Osteoblast (primary cell): ENCODE results near the gene TMEM94. TPM values are rescaled to one million over a fixed set of nuclear protein-coding genes. Genes with fewer than 3 reads are reported as not detected.
A peak's percentile ranks its signal among the peaks of the same experiment; 100 is the strongest.

ENCODE experiments used
- DNase-seq: peaks from one replicate; pipeline ENCODE4 v3.0.0; 2011; ENCODE audit warnings: low spot score, mixed read lengths; ENCODE audit not compliant: insufficient read length; ENCODE audit errors: missing footprints
- H2AFZ ChIP-seq: 2 replicates; pipeline ENCODE4 v1.6.0; 2011; ENCODE audit warnings: mild to moderate bottlenecking, low read length
- H3K27ac ChIP-seq: 2 replicates; pipeline ENCODE4 v1.5.1; 2011; ENCODE audit warnings: mild to moderate bottlenecking, low read depth, low read length, moderate library complexity
- H3K27me3 ChIP-seq: 2 replicates; pipeline ENCODE4 v1.6.0; 2012; ENCODE audit warnings: mild to moderate bottlenecking, control low read depth, inconsistent platforms, low read length, moderate library complexity; ENCODE audit not compliant: insufficient read depth
- H3K36me3 ChIP-seq: 2 replicates; pipeline ENCODE4 v1.5.1; 2011; ENCODE audit warnings: mild to moderate bottlenecking, low read length, control low read depth, moderate library complexity; ENCODE audit not compliant: insufficient read depth
- H3K4me1 ChIP-seq: 2 replicates; pipeline ENCODE4 v1.5.1; 2011; ENCODE audit warnings: mild to moderate bottlenecking, low read length, control low read depth, moderate library complexity; ENCODE audit not compliant: insufficient read depth
- H3K4me2 ChIP-seq: 2 replicates; pipeline ENCODE4 v1.6.0; 2011; ENCODE audit warnings: mild to moderate bottlenecking, low read length; ENCODE audit not compliant: insufficient read depth
- H3K4me3 ChIP-seq: fragments of 200-600 bp; sonication (generic); 3 replicates; pipeline ENCODE4 v1.5.1; 2012; ENCODE audit warnings: mild to moderate bottlenecking, low read length, inconsistent platforms; ENCODE audit not compliant: insufficient read depth
- H3K79me2 ChIP-seq: 2 replicates; pipeline ENCODE4 v1.6.0; 2012; ENCODE audit warnings: mild to moderate bottlenecking, low read length, control low read depth, inconsistent platforms; ENCODE audit not compliant: insufficient read depth
- H3K9me3 ChIP-seq: 2 replicates; pipeline ENCODE4 v1.5.1; 2011; ENCODE audit warnings: low read depth, low read length, control low read depth
- H4K20me1 ChIP-seq: 2 replicates; pipeline ENCODE4 v1.6.0; 2012; ENCODE audit warnings: mild to moderate bottlenecking, low read length, control low read depth; ENCODE audit not compliant: insufficient read depth
- total RNA-seq: library from RNA; depleted of rRNA; stranded (reverse); fragments of >200 nt; gene quantifications from 2 replicates; pipeline ENCODE4 v1.2.3, GENCODE V29; 2012
- TF ChIP-seq, protein P1 (sequence below): IDR thresholded peaks from 2 replicates; pipeline ENCODE4 v1.5.1; 2011; ENCODE audit warnings: mild to moderate bottlenecking, low read depth, low read length, moderate library complexity; ENCODE audit errors: extremely low read depth

The TMEM94 gene
- total RNA-seq, 1 donor, result 38.0 TPM

DNA sequence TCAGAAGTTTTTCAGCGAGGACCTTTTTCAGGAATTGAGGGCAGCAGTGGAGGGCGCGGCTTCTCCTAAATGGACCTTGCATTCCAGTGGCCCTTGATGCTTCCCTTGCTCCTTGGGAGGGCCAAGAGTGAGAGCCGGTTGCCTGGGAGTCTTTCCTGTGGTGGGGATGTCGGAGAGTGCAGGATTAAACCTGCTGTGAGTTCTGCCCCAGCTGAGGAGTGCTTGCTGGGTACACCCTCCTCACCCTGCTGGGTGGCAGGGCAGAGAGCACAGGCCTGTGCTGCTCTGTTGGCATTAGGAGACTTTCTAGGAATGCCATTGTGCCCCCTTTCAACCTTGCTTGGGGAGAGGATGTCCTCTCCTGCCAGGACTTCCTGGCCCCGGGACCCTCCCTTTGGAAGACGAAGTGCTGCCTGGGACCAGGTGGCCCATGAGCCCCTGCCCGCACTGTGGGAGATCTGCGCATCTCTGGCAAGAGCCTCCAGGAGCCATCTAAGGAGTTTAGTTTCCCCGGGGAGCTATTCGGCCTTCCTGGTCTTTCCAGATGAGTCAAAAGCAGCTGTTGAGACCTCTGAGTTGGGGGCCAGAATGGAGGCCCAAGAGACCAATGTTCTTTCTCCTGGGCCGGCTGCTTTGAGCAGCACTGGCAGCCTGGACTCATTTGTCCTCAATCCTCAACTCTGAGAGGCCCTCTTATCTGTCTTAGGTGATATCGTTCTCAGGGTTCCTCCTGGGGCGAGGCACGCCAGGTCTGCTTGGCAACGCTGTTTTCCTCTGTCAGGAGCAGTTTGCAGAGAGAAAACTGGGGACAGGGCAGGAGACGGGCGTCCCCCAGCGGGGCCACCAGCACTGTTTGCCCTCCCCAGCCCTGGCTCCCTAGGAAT, 74.6 kb downstream of the TMEM94 start:
- H3K27me3 ChIP-seq, result peaks cover 12% of the 10 kb centered on the region
- H2AFZ ChIP-seq, result no peak overlapping the region
- TF ChIP-seq, protein P1, sequence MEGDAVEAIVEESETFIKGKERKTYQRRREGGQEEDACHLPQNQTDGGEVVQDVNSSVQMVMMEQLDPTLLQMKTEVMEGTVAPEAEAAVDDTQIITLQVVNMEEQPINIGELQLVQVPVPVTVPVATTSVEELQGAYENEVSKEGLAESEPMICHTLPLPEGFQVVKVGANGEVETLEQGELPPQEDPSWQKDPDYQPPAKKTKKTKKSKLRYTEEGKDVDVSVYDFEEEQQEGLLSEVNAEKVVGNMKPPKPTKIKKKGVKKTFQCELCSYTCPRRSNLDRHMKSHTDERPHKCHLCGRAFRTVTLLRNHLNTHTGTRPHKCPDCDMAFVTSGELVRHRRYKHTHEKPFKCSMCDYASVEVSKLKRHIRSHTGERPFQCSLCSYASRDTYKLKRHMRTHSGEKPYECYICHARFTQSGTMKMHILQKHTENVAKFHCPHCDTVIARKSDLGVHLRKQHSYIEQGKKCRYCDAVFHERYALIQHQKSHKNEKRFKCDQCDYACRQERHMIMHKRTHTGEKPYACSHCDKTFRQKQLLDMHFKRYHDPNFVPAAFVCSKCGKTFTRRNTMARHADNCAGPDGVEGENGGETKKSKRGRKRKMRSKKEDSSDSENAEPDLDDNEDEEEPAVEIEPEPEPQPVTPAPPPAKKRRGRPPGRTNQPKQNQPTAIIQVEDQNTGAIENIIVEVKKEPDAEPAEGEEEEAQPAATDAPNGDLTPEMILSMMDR, result no peak
- no peaks in the 10 kb centered on the region for H3K4me1 ChIP-seq
- no peak overlapping the region for H3K4me3 ChIP-seq
- H3K4me2 ChIP-seq, result no peak overlapping the region
- H3K79me2 ChIP-seq, result no peaks in the 10 kb centered on the region
- no peak overlapping the region for H3K27ac ChIP-seq
- DNase-seq, result peak; percentile 82
- H3K9me3 ChIP-seq, result no peaks in the 10 kb centered on the region
- H3K36me3 ChIP-seq, result no peaks in the 10 kb centered on the region
- H4K20me1 ChIP-seq, result no peaks in the 10 kb centered on the region

DNA sequence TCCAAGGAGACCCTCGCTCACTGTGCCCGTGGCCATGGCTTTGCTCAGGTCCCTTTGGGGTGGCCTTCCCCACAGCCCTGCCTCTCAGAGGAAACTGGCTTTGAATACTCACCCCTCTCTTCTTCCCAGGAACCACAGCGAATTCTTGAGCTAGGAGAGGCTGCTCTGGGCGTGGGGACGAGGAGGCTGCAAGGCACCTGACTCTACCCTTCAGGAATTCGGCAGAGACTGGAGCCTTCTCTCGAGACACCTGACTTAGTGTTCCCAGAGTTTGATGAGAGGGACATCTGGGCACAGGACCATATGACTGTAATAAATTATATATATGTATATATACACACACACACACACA, 75.3 kb downstream of the TMEM94 start:
- H2AFZ ChIP-seq, result no peak overlapping the region
- no peaks in the 10 kb centered on the region for H3K79me2 ChIP-seq
- H3K4me3 ChIP-seq, result no peak overlapping the region
- H3K36me3 ChIP-seq, result no peaks in the 10 kb centered on the region
- no peaks in the 10 kb centered on the region for H3K4me1 ChIP-seq
- no peaks in the 10 kb centered on the region for H4K20me1 ChIP-seq
- no peak for DNase-seq
- H3K9me3 ChIP-seq, result no peaks in the 10 kb centered on the region
- H3K4me2 ChIP-seq, result no peak overlapping the region
- TF ChIP-seq, protein P1, result no peak
- peaks cover 6% of the 10 kb centered on the region for H3K27me3 ChIP-seq
- H3K27ac ChIP-seq, result no peak overlapping the region

DNA sequence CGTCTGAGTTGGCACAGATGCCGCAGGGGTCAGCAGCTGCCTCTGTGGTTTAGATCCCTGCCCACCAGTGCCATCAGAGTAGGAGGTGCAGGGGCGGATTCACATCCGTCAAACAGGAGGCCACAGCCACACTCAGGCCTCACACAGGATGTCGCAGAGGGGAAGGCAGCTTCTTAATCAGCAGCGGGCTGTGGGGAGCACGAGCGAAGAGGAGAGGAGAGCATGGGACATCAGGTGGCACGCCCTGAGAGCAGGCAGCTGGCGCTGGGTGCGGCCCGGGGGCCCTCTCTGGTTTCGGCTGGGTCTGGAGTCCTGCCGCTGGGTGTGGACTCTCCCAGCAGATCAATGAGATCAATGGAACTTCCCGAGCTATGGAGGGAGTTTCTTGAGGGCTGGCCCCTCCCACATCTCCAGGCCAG, 78.7 kb downstream of the TMEM94 start:
- peaks cover 3% of the 10 kb centered on the region for H3K27me3 ChIP-seq
- no peak overlapping the region for H2AFZ ChIP-seq
- no peak for DNase-seq
- H3K4me2 ChIP-seq, result no peak overlapping the region
- no peak overlapping the region for H3K4me3 ChIP-seq
- no peak overlapping the region for H3K27ac ChIP-seq
- H3K79me2 ChIP-seq, result no peaks in the 10 kb centered on the region
- TF ChIP-seq, protein P1, result no peak
- H3K4me1 ChIP-seq, result no peaks in the 10 kb centered on the region
- H3K9me3 ChIP-seq, result no peaks in the 10 kb centered on the region
- no peaks in the 10 kb centered on the region for H3K36me3 ChIP-seq
- no peaks in the 10 kb centered on the region for H4K20me1 ChIP-seq

DNA sequence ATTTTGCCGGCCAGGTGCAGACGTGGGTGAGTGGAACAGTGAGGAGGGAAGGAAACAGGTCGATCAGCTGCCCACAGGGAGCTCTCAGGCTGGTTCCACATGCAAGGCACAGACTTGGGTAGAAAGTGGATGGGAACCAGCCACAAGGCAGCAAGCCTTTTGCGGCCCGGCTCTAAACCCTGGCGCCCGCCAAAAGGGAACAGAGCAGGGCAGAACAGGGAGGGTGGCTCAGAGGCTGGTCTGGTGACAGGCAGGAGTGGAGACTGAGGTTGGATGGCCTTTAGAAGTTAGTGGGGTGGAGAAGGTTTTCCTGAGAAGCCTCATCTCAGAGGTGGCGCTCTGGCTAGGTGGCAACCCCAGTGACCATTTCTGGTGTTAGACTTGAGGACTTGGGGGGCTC, 79.4 kb downstream of the TMEM94 start:
- no peaks in the 10 kb centered on the region for H4K20me1 ChIP-seq
- no peaks in the 10 kb centered on the region for H3K79me2 ChIP-seq
- H3K9me3 ChIP-seq, result no peaks in the 10 kb centered on the region
- H3K4me3 ChIP-seq, result no peak overlapping the region
- H3K4me2 ChIP-seq, result no peak overlapping the region
- no peaks in the 10 kb centered on the region for H3K4me1 ChIP-seq
- no peak for DNase-seq
- H3K27me3 ChIP-seq, result peaks cover 3% of the 10 kb centered on the region
- H3K36me3 ChIP-seq, result no peaks in the 10 kb centered on the region
- TF ChIP-seq, protein P1, result no peak
- H2AFZ ChIP-seq, result no peak overlapping the region
- H3K27ac ChIP-seq, result no peak overlapping the region
